Measurements from ENCODE around the gene C1orf116.

C1orf116 gene

GRCh38 chr1:206974140-206974539 lies 58.4 kb downstream of the C1orf116 start (continued):
- TF ChIP-seq TSHZ2 (CRISPR knock-in tag; IDR thresholded peaks at IDR 0.05) (no peak), ISL1 (CRISPR knock-in tag; IDR thresholded peaks at IDR 0.05) (no peak), ZNF70 (CRISPR knock-in tag; IDR thresholded peaks at IDR 0.05) (no peak), ZC3H10 (CRISPR knock-in tag; IDR thresholded peaks at IDR 0.05) (no peak), ZFP3 (CRISPR knock-in tag; IDR thresholded peaks at IDR 0.05) (no peak), OSR1 (CRISPR knock-in tag; IDR thresholded peaks at IDR 0.05) (no peak), CSRNP3 (CRISPR knock-in tag; IDR thresholded peaks at IDR 0.05) (no peak), CSDC2 (CRISPR knock-in tag; IDR thresholded peaks at IDR 0.05) (no peak), ESRRG (CRISPR knock-in tag; IDR thresholded peaks at IDR 0.05) (no peak), POU6F1 (CRISPR knock-in tag; IDR thresholded peaks at IDR 0.05; ENCODE audit: borderline replicate concordance, low read depth) (no peak)

GRCh38 chr1:206972728-206973127 lies 59.8 kb downstream of the C1orf116 start:
- TF ChIP-seq TCF4 (CRISPR knock-in tag; IDR thresholded peaks at IDR 0.05; ENCODE audit: borderline replicate concordance) (no peak), SNAI2 (CRISPR knock-in tag; IDR thresholded peaks at IDR 0.05) (no peak), ZNF8 (CRISPR knock-in tag; IDR thresholded peaks at IDR 0.05) (no peak), OSR1 (CRISPR knock-in tag; IDR thresholded peaks at IDR 0.05) (no peak), RARB (CRISPR knock-in tag; IDR thresholded peaks at IDR 0.05) (no peak), PPARA (CRISPR knock-in tag; IDR thresholded peaks at IDR 0.05; ENCODE audit: borderline replicate concordance) (no peak), CSRNP3 (CRISPR knock-in tag; IDR thresholded peaks at IDR 0.05) (no peak)
- ATAC-seq: no peak

- TF ChIP-seq ISL1 (CRISPR knock-in tag; IDR thresholded peaks at IDR 0.05) (no peak), BACH2 (CRISPR knock-in tag; IDR thresholded peaks at IDR 0.05; ENCODE audit: borderline replicate concordance) (no peak), SNAI2 (CRISPR knock-in tag; IDR thresholded peaks at IDR 0.05) (no peak), ZNF8 (CRISPR knock-in tag; IDR thresholded peaks at IDR 0.05) (no peak), PATZ1 (CRISPR knock-in tag; IDR thresholded peaks at IDR 0.05; ENCODE audit: borderline replicate concordance) (no peak), ZFP30 (CRISPR knock-in tag; IDR thresholded peaks at IDR 0.05) (no peak), ESRRG (CRISPR knock-in tag; IDR thresholded peaks at IDR 0.05) (no peak), TSHZ2 (CRISPR knock-in tag; IDR thresholded peaks at IDR 0.05) (no peak), PPARA (CRISPR knock-in tag; IDR thresholded peaks at IDR 0.05; ENCODE audit: borderline replicate concordance) (no peak), ZNF565 (CRISPR knock-in tag; conservative IDR thresholded peaks at IDR 0.05; ENCODE audit: low read depth) (no peak), TCF4 (CRISPR knock-in tag; IDR thresholded peaks at IDR 0.05; ENCODE audit: borderline replicate concordance) (no peak), ARNTL (CRISPR knock-in tag; IDR thresholded peaks at IDR 0.05; ENCODE audit: borderline replicate concordance, low read depth) (no peak)
- no peak for ATAC-seq
These were observed 61.4 kb downstream of the C1orf116 start for GRCh38 chr1:206971029-206971655.

All from SK-N-SH treated with all-trans-retinoic acid at 6 μM for 48 hours (cell line).